HG02943 (cell line): ENCODE results near the gene SAMD1.

ENCODE experiments used
- ATAC-seq: cut with Tn5 transposase; IDR thresholded peaks from one replicate; pipeline ENCODE4 v1.9.1; 2021; ENCODE audit warnings: mild to moderate bottlenecking, low read depth, moderate library complexity; ENCODE audit not compliant: unreplicated experiment

Gene SAMD1

GRCh38 chr19:14091081-14091812 lies 696 bp upstream of the SAMD1 start:
- ATAC-seq = no peak

GRCh38 chr19:14089662-14090508 lies 666 bp downstream of the SAMD1 start:
- ATAC-seq = no peak

- no peak for ATAC-seq
These were observed 1.2 kb downstream of the SAMD1 start for GRCh38 chr19:14089412-14089661.

- ATAC-seq = no peak
These were observed 1.7 kb downstream of the SAMD1 start for GRCh38 chr19:14088634-14089411.

- ATAC-seq = no peak
These were observed 4.5 kb downstream of the SAMD1 start for GRCh38 chr19:14086098-14086497.

GRCh38 chr19:14085309-14085995 lies 5.1 kb downstream of the SAMD1 start, which contains the start of gene C19orf67:
Gene C19orf67 (minus strand): TSS chr19:14085783. CDS start chr19:14085627, 156 bp downstream.
- ATAC-seq = no peak

GRCh38 chr19:14082675-14082960 lies 7.9 kb downstream of the SAMD1 start:
- ATAC-seq = no peak

GRCh38 chr19:14081797-14082674 lies 8.5 kb downstream of the SAMD1 start:
- peak; percentile 11 for ATAC-seq

GRCh38 chr19:14080887-14081796 lies 9.4 kb downstream of the SAMD1 start:
- ATAC-seq = peak; percentile 80

GRCh38 chr19:14078411-14078810 lies 12.1 kb downstream of the SAMD1 start:
- no peak for ATAC-seq

- no peak for ATAC-seq
These were observed 16.4 kb downstream of the SAMD1 start for GRCh38 chr19:14073925-14074838.

GRCh38 chr19:14073261-14073924 lies 17.2 kb downstream of the SAMD1 start:
- no peak for ATAC-seq

GRCh38 chr19:14072535-14073260 lies 17.9 kb downstream of the SAMD1 start, which contains the start of gene MISP3:
Gene MISP3 (plus strand): TSS chr19:14072786. CDS start chr19:14073310, 524 bp downstream.
- ATAC-seq = no peak

- ATAC-seq = no peak
These were observed 20.1 kb downstream of the SAMD1 start for GRCh38 chr19:14070268-14071050.

GRCh38 chr19:14066134-14066533 lies 24.4 kb downstream of the SAMD1 start:
- ATAC-seq = no peak

- no peak for ATAC-seq
These were observed 27.4 kb downstream of the SAMD1 start for GRCh38 chr19:14063105-14063504.
